Kidney epithelial cell (primary cell): Measurements from ENCODE around the gene RAB10. TPM values are rescaled to one million over a fixed set of nuclear protein-coding genes. Genes with fewer than 3 reads are reported as not detected.

Experiments
- DNase-seq: peaks from one replicate; pipeline ENCODE4 v3.0.0-alpha.2; 2010; ENCODE audit warnings: low read depth
- H3K27me3 ChIP-seq: 2 replicates; pipeline ENCODE4 v1.6.0; 2011; ENCODE audit warnings: low read length; ENCODE audit not compliant: control insufficient read depth, insufficient read depth
- H3K36me3 ChIP-seq: 2 replicates; pipeline ENCODE4 v1.5.1; 2011; ENCODE audit warnings: low read length; ENCODE audit not compliant: control insufficient read depth, insufficient read depth
- H3K4me3 ChIP-seq: 2 replicates; pipeline ENCODE4 v1.5.1; 2011; ENCODE audit warnings: low read depth, mild to moderate bottlenecking, control low read depth, low read length
- total RNA-seq: library from RNA; depleted of rRNA; stranded (reverse); fragments of >200 nt; gene quantifications from 2 replicates; pipeline ENCODE4 v1.2.3, GENCODE V29; 2015
- TF ChIP-seq, protein P1 (sequence below): IDR thresholded peaks from 2 replicates; pipeline ENCODE4 v1.5.1; 2011; ENCODE audit warnings: mild to moderate bottlenecking, moderate library complexity, low read length, control low read depth, inconsistent platforms; ENCODE audit not compliant: insufficient read depth, poor library complexity, severe bottlenecking

RAB10 gene
- total RNA-seq = 183 and 201 TPM in 2 replicates

GRCh38 chr2:26033818-26034636, at the start of gene RAB10:
Gene RAB10 (plus strand): TSS chr2:26034084. CDS start chr2:26034609, 525 bp downstream.
- DNase-seq = peak; percentile 93
- no peaks in the 10 kb centered on the region for H3K36me3 ChIP-seq
- H3K27me3 ChIP-seq = no peaks in the 10 kb centered on the region
- TF ChIP-seq, protein P1, sequence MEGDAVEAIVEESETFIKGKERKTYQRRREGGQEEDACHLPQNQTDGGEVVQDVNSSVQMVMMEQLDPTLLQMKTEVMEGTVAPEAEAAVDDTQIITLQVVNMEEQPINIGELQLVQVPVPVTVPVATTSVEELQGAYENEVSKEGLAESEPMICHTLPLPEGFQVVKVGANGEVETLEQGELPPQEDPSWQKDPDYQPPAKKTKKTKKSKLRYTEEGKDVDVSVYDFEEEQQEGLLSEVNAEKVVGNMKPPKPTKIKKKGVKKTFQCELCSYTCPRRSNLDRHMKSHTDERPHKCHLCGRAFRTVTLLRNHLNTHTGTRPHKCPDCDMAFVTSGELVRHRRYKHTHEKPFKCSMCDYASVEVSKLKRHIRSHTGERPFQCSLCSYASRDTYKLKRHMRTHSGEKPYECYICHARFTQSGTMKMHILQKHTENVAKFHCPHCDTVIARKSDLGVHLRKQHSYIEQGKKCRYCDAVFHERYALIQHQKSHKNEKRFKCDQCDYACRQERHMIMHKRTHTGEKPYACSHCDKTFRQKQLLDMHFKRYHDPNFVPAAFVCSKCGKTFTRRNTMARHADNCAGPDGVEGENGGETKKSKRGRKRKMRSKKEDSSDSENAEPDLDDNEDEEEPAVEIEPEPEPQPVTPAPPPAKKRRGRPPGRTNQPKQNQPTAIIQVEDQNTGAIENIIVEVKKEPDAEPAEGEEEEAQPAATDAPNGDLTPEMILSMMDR = no peak
- H3K4me3 ChIP-seq = peak within 1 kb of the TSS; percentile 88

DNA sequence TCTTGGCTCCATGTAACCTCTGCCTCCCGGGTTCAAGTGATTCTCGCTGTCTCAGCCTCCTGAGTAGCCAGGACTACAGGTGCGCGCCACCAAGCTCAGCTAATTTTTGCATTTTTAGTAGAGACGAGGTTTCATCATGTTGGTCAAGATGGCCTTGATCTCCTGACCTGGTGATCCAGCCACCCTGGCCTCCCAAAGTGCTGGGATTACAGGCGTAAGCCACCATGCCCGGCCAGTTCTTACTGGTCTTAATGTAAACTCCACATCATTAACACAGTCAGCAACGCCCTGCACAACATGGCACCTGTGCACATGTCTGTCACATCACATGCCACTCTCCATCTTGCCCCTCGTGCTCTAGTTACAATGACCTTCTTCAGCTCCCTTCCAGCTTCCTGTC, 45.8 kb upstream of the RAB10 start:
- no peak overlapping the region for H3K4me3 ChIP-seq
- DNase-seq = no peak
- TF ChIP-seq, protein P1 = no peak

DNA sequence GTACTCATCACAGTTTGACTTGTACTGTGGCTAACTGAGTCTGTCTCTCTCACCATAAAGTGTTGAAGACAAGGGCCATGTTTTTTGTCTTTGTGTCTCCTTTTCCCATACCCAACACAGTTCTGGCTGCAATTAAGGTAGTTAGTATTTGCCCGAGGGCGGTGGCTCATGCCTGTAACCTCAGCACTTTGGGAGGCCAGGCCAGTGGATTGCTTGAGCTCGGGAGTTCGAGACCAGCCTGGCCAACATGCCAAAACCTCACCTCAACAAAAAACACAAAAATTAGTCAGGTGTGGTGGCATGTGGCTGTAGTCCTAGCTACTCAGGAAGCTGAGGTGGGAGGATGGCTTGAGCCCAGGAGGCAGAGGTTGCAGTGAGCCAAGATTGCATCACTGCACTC, 44.7 kb upstream of the RAB10 start:
- Histone ChIP-seq H3K27me3 (no peaks in the 10 kb centered on the region), H3K36me3 (no peaks in the 10 kb centered on the region), H3K4me3 (no peak overlapping the region)
- DNase-seq = no peak
- TF ChIP-seq, protein P1 = no peak

More for the DNA sequence above, 45.8 kb upstream of the RAB10 start:
- H3K36me3 ChIP-seq = no peaks in the 10 kb centered on the region
- H3K27me3 ChIP-seq = no peaks in the 10 kb centered on the region

DNA sequence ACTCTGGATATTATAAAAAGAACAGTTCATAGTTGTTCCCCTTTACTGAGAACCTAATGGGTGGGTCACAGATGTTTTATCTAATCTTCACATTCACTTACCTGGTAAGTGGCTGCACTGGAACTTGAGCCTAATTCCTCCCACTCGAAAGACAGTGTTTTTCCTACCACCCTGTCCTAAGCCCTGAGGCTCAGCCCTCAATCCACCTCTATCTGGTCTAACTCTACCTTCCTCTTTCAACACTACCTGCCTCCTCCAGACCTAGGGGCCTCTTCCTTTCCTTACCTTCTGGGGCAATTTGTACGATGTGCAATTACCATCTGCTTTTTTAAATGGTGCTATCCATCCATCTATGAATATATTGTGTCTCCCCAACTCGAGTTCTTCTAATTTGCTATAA, 41.9 kb upstream of the RAB10 start:
- no peaks in the 10 kb centered on the region for H3K27me3 ChIP-seq
- DNase-seq = no peak
- no peak overlapping the region for H3K4me3 ChIP-seq
- H3K36me3 ChIP-seq = no peaks in the 10 kb centered on the region
- TF ChIP-seq, protein P1 = no peak

GRCh38 chr2:25992556-25992955, 41.3 kb upstream of the RAB10 start:
- DNase-seq = no peak
- TF ChIP-seq, protein P1 = no peak
- H3K36me3 ChIP-seq = no peaks in the 10 kb centered on the region
- H3K27me3 ChIP-seq = no peaks in the 10 kb centered on the region
- no peak overlapping the region for H3K4me3 ChIP-seq

DNA sequence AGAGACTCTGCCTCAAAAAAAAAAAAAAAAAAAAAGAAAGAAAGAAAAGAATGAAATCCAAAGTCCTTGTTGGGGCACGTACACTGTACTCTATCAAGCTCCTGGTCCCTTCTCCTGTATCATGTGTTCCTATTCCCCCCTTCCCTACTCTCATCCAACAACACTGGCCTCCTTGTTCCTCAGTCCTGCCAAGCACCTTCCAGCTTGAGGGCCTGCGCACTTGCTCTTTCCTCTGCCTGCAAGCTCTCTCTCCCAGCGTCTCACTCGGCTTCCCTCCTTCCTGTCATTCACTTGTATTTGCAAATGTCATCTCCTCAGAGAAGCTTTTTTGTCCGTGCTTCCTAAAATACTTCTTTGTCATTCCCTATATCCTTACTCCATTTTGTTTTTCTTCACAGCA, 40.8 kb upstream of the RAB10 start:
- Histone ChIP-seq H3K4me3 (no peak overlapping the region), H3K36me3 (no peaks in the 10 kb centered on the region), H3K27me3 (no peaks in the 10 kb centered on the region)
- DNase-seq = no peak
- TF ChIP-seq, protein P1 = no peak
